Measurements from ENCODE around the gene DLEC1. TPM values are rescaled to one million over a fixed set of nuclear protein-coding genes. Genes with fewer than 3 reads are reported as not detected.

Gene DLEC1
- total and polyA plus RNA-seq, 9 of the 15 experiments (the other 6 are each of a cell fraction or from before 2014, with no cell fraction given) = 0.07 to 0.08 TPM; not detected in 7

GRCh38 chr3:38164952-38165721, 126.1 kb downstream of the DLEC1 start, which contains the start of gene OXSR1 (continued):
- TF ChIP-seq MITF (IDR thresholded peaks at IDR 0.05) (peak; percentile 44), TAF7 (tag; IDR thresholded peaks at IDR 0.05) (0 out of 2 replicates have a peak, but pooled peaks have one; percentile 28), CHD4 (IDR thresholded peaks at IDR 0.05; ENCODE audit: insufficient read depth, insufficient replicate concordance, low read depth, low read length, poor library complexity, severe bottlenecking) (no peak), EGR1 (conservative IDR thresholded peaks at IDR 0.05) (peak; percentile 89), OTX1 (CRISPR knock-in tag; IDR thresholded peaks at IDR 0.05) (no peak; the same call in 1 of the 2 replicates), ESRRB (CRISPR knock-in tag; IDR thresholded peaks at IDR 0.05; ENCODE audit: borderline replicate concordance) (no peak), NFYB (IDR thresholded peaks at IDR 0.05; ENCODE audit: extremely low read depth, insufficient read length) (peak; percentile 97), BCL6 (CRISPR knock-in tag; IDR thresholded peaks at IDR 0.05) (no peak), RERE (CRISPR knock-in tag; IDR thresholded peaks at IDR 0.05; ENCODE audit: borderline replicate concordance) (no peak), TAF15 (IDR thresholded peaks at IDR 0.05; ENCODE audit: low read depth, low read length) (no peak), WHSC1 (IDR thresholded peaks at IDR 0.05; ENCODE audit: low read length) (no peak), BACH1 (tag; IDR thresholded peaks at IDR 0.05) (no peak; the same call in 1 of the 2 replicates), DPF2 (IDR thresholded peaks at IDR 0.05) (no peak), ARID4B (CRISPR knock-in tag; IDR thresholded peaks at IDR 0.05) (peak; percentile 90), KHSRP (IDR thresholded peaks at IDR 0.05) (peak; percentile 99), ZNF197 (CRISPR knock-in tag; IDR thresholded peaks at IDR 0.05; ENCODE audit: low read depth) (peak; percentile 67; the same call in 1 of the 2 replicates), STAG1 (CRISPR knock-in tag; IDR thresholded peaks at IDR 0.05; ENCODE audit: borderline replicate concordance) (no peak)
